ENCODE results near the gene IGF1R. TPM values are rescaled to one million over a fixed set of nuclear protein-coding genes. Genes with fewer than 3 reads are reported as not detected.

Gene IGF1R
- total and polyA plus RNA-seq, 7 donors: 1.2 to 130 (median 39.6) TPM

GRCh38 chr15:98764291-98764690 is 116.0 kb downstream of the IGF1R start:
- intact Hi-C loops (cut with DNase I): no loop called here

GRCh38 chr15:98765610-98766009 is 117.3 kb downstream of the IGF1R start:
- no peaks in the 10 kb centered on the region for H3K27me3 ChIP-seq
- 95 to 97% methylated on average over 2 of the region's 2 CpGs for WGBS, 2 donors
- no peak overlapping the region for H3K27ac ChIP-seq
- H3K9me3 ChIP-seq: no peaks in the 10 kb centered on the region
- no peaks in the 10 kb centered on the region for H3K36me3 ChIP-seq
- no peak for DNase-seq
- H3K4me1 ChIP-seq: peaks cover 0 to 36% (median 23%) of the 10 kb centered on the region in 4 donors
- H3K4me3 ChIP-seq: no peak overlapping the region
- TF ChIP-seq EP300 (IDR thresholded peaks at IDR 0.05): no peak
- TF ChIP-seq POLR2AphosphoS5 (IDR thresholded peaks at IDR 0.05): no peak
- TF ChIP-seq POLR2A (IDR thresholded peaks at IDR 0.05): no peak
- TF ChIP-seq CTCF (IDR thresholded peaks at IDR 0.05): no peak
- intact Hi-C loops (cut with DNase I): no loop called here

More at GRCh38 chr15:98764291-98764690, 116.0 kb downstream of the IGF1R start:
- TF ChIP-seq POLR2AphosphoS5 (IDR thresholded peaks at IDR 0.05): no peak
- TF ChIP-seq EP300 (IDR thresholded peaks at IDR 0.05): no peak
- no peak for TF ChIP-seq CTCF (IDR thresholded peaks at IDR 0.05)
- TF ChIP-seq POLR2A (IDR thresholded peaks at IDR 0.05): no peak
- H3K4me3 ChIP-seq: no peak overlapping the region
- H3K9me3 ChIP-seq: no peaks in the 10 kb centered on the region
- H3K36me3 ChIP-seq: no peaks in the 10 kb centered on the region
- H3K27ac ChIP-seq: peak overlapping the region in 2 of 4 donors; percentile 30 to 42
- H3K27me3 ChIP-seq: no peaks in the 10 kb centered on the region
- 94 to 96% methylated on average over 2 of the region's 2 CpGs for WGBS, 2 donors
- DNase-seq: no peak
- peaks cover 0 to 40% (median 34%) of the 10 kb centered on the region in 4 donors for H3K4me1 ChIP-seq

- TF ChIP-seq POLR2AphosphoS5 (IDR thresholded peaks at IDR 0.05) (no peak), EP300 (IDR thresholded peaks at IDR 0.05) (no peak), CTCF (IDR thresholded peaks at IDR 0.05) (no peak), POLR2A (IDR thresholded peaks at IDR 0.05) (no peak)
- WGBS, 2 donors: 96% methylated on average over 4 of the region's 4 CpGs
- no peak overlapping the region for H3K4me3 ChIP-seq
- no peaks in the 10 kb centered on the region for H3K36me3 ChIP-seq
- H3K27me3 ChIP-seq: no peaks in the 10 kb centered on the region
- no peak for DNase-seq
- H3K27ac ChIP-seq: no peak overlapping the region
- intact Hi-C loops (cut with DNase I): no loop called here
- H3K9me3 ChIP-seq: no peaks in the 10 kb centered on the region
- peaks cover 0 to 40% (median 17%) of the 10 kb centered on the region in 4 donors for H3K4me1 ChIP-seq
Observed at GRCh38 chr15:98767692-98768091, 119.4 kb downstream of the IGF1R start.

- Histone ChIP-seq H3K9me3 (no peaks in the 10 kb centered on the region), H3K4me1 (peaks cover 0 to 39% (median 19%) of the 10 kb centered on the region in 4 donors), H3K27me3 (no peaks in the 10 kb centered on the region), H3K4me3 (no peak overlapping the region), H3K27ac (no peak overlapping the region), H3K36me3 (no peaks in the 10 kb centered on the region)
- intact Hi-C loops (cut with DNase I): no loop called here
- DNase-seq: no peak
- TF ChIP-seq EP300 (IDR thresholded peaks at IDR 0.05) (no peak), POLR2AphosphoS5 (IDR thresholded peaks at IDR 0.05) (no peak), CTCF (IDR thresholded peaks at IDR 0.05) (no peak), POLR2A (IDR thresholded peaks at IDR 0.05) (no peak)
- WGBS, 2 donors: 91 to 96% methylated on average over 6 of the region's 6 CpGs
Observed at GRCh38 chr15:98769867-98770266, 121.5 kb downstream of the IGF1R start.

- Histone ChIP-seq H3K4me3 (no peak overlapping the region), H3K4me1 (peaks cover 0 to 42% (median 25%) of the 10 kb centered on the region in 4 donors), H3K36me3 (no peaks in the 10 kb centered on the region), H3K9me3 (no peaks in the 10 kb centered on the region), H3K27ac (no peak overlapping the region), H3K27me3 (no peaks in the 10 kb centered on the region)
- DNase-seq: no peak
- WGBS, 2 donors: 33 to 69% methylated on average over 3 of the region's 3 CpGs
- TF ChIP-seq EP300 (IDR thresholded peaks at IDR 0.05): no peak
- no peak for TF ChIP-seq CTCF (IDR thresholded peaks at IDR 0.05)
- TF ChIP-seq POLR2A (IDR thresholded peaks at IDR 0.05): no peak
- TF ChIP-seq POLR2AphosphoS5 (IDR thresholded peaks at IDR 0.05): no peak
- intact Hi-C loops (cut with DNase I): no loop called here
Observed at GRCh38 chr15:98770984-98771383, 122.6 kb downstream of the IGF1R start.
